GM10847 (cell line): ENCODE results near the gene KIF21A.
A peak's percentile ranks its signal among the peaks of the same experiment; 100 is the strongest.

ENCODE experiments used
- POLR2A ChIP-seq: IDR thresholded peaks from 2 replicates; pipeline ENCODE4 v1.6.1; 2011; ENCODE audit not compliant: insufficient read length; ENCODE audit errors: extremely low read depth

Gene KIF21A, protein sequence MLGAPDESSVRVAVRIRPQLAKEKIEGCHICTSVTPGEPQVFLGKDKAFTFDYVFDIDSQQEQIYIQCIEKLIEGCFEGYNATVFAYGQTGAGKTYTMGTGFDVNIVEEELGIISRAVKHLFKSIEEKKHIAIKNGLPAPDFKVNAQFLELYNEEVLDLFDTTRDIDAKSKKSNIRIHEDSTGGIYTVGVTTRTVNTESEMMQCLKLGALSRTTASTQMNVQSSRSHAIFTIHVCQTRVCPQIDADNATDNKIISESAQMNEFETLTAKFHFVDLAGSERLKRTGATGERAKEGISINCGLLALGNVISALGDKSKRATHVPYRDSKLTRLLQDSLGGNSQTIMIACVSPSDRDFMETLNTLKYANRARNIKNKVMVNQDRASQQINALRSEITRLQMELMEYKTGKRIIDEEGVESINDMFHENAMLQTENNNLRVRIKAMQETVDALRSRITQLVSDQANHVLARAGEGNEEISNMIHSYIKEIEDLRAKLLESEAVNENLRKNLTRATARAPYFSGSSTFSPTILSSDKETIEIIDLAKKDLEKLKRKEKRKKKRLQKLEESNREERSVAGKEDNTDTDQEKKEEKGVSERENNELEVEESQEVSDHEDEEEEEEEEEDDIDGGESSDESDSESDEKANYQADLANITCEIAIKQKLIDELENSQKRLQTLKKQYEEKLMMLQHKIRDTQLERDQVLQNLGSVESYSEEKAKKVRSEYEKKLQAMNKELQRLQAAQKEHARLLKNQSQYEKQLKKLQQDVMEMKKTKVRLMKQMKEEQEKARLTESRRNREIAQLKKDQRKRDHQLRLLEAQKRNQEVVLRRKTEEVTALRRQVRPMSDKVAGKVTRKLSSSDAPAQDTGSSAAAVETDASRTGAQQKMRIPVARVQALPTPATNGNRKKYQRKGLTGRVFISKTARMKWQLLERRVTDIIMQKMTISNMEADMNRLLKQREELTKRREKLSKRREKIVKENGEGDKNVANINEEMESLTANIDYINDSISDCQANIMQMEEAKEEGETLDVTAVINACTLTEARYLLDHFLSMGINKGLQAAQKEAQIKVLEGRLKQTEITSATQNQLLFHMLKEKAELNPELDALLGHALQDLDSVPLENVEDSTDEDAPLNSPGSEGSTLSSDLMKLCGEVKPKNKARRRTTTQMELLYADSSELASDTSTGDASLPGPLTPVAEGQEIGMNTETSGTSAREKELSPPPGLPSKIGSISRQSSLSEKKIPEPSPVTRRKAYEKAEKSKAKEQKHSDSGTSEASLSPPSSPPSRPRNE (N-terminal part only)

DNA sequence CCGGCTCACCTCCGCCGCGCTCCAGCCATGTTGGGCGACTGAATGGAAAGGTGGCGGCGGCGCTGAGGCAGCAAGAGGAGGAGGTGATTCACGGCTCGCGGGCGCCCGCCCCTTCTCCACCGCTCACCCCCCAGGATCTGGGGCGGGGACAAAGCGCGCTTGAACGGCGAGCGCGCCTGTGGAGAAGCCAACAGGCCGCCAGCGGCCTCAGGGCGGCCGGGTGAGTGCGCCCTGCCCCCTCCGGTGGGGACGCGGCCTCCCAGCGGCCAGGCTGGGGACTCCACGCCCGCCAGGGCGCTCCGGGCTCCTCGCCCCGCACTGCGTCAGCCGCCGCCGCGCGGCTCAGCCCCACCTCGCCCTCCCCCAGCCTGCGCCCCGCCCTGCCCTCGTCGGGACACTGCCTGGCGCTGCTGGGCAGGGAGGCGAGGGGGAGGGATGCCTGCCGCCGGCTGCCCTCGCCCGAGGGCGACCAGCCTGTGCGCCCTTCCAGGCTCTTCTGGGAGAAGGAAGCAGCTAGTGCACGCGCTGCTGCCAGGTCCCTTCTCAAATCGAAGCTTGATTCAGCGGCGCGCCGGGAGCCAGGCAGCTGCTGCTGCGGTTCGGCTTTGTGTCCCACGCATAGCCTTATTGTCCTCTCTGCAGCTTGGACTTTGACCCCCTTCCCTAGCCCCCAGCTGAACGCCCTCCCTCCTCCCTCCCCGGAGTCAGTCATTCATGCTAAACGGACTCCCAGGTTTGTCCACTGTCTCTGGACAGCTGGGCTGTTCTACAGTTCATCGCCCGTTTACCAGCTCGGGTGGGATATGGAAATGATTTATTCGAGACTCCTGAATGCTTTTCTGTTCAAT lies at the start of gene KIF21A:
Gene KIF21A (minus strand): TSS at position 40 of the 848 bp plus-strand sequence. CDS start 150 bp downstream, outside the sequence.
- peak; percentile 77 for TF ChIP-seq POLR2A

DNA sequence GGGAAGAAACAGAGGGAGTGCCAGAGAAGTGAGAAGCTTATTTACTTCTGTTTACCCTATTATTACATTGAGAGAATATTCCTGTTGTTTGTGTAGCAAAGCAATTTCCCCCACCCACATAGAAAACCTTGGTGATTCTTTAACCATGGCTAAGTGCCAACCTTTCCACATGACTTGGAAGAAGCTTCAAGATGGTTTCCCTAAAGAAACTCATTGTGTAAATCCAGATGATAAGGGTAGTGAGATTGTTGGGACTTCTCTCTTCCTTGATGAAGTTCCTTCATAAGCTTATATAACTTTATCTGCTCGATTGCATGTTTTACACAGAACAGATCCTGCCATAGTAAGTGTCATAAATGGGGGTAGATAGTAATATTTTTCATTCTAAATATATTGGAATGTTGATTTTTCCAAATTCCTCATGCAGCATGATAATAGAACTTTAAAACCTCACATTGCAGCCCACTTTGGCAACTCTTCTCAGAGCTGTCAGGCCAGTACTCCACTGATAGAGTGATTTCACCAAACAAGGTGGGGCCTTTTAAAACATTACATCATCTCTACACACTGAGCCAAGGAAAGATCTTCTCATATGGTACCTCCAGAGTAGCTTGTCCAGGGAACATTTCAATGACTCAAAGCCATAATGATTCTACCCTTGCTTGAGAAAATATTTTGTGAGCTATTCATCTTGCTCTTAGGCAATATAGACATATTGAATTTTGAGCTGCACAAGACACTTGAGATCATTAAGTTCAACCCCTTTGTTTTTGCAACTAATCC lies 47.8 kb upstream of the KIF21A start:
- no peak for TF ChIP-seq POLR2A

DNA sequence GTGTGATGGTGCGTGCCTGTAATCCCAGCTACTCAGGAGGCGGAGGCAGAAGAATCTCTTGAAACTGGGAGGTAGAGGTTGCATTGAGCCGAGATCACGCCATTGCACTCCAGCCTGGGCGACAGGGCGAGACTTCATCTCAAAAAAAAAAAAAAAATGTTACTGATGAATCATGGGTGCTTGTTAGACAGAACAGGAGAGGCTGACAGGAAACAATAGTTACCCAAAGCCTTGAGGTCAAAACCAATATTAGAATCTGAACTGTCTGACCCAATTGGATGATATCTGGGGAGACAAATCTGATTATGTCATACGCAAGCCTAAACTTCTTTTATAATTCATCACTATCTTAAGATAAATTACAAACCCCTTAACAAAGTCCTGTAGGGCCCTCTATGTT lies 40.7 kb upstream of the KIF21A start:
- no peak for TF ChIP-seq POLR2A

DNA sequence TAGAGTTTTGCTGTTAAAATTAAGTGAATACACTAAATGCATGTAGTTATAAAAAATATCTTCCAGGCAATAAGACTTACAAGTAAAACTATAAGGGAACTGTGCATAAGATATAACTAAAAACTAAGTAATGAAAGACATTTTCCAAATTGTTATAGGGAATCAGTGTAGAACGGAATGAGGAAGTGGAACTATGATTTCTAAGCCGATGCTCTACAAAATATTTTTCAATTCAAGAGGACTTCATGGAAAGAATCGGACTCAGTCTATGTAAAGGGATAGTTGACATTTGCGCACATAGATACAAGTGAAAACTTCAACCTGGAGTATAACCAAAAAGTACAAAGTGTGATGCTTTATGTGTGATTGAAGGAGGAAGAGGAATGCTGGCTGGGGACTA lies 40.1 kb upstream of the KIF21A start:
- TF ChIP-seq POLR2A = no peak

DNA sequence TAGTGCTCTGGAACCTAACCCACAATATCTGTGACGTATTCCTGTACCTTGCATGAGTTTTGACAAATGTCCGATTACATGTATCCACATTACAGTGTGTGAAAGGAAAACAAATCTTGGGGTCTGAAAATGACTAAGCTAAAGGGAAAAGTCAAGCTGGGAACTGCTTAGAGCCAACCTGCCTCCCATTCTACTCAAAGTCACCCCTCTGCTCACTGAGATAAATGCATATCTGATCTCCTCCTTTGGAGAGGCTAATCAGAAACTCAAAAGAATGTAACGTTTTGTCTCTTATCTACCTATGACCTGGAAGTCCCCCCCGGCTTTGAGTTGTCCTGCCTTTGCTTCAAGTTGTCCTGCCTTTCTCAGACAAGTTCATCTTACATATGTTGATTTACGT lies 34.0 kb upstream of the KIF21A start:
- TF ChIP-seq POLR2A = no peak

DNA sequence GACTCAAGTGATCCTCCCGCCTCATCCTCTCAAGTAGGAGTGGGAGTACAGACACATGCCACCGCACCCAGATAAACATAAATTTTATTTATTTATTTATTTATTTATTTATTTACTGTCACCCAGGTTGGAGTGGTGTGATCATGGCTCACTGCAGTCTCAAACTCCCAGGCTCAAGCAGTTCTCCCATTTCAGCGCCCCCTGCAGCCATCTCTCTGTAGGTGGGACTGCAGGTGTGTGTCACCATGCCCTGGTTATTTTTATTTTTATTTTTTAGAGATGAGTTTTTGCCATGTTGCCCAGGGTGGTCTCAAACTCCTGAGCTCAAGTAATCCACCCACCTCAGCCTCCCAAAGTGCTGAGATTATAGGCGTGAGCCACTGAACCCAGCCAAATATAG lies 33.2 kb upstream of the KIF21A start:
- TF ChIP-seq POLR2A = no peak

DNA sequence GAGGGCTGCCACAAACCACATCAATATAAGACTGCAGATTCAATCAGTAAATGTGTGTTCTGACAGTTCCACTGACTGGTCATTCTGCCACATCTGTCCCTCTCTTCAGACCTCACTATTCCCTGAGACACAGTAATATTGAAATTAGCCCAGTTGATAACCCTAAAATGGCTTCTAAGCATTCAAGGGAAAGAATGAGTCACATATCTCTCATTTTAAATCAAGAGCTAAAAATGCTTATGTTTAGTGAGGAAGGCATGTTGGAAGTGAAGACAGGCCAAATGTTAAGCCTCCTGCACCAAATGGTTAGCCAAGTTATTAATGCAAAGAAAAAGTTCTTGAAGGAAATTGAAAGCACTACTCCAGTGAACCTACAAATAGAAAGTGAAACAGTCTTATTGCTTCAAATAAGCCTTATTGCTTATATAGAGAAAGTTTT lies 24.5 kb upstream of the KIF21A start:
- TF ChIP-seq POLR2A = no peak

DNA sequence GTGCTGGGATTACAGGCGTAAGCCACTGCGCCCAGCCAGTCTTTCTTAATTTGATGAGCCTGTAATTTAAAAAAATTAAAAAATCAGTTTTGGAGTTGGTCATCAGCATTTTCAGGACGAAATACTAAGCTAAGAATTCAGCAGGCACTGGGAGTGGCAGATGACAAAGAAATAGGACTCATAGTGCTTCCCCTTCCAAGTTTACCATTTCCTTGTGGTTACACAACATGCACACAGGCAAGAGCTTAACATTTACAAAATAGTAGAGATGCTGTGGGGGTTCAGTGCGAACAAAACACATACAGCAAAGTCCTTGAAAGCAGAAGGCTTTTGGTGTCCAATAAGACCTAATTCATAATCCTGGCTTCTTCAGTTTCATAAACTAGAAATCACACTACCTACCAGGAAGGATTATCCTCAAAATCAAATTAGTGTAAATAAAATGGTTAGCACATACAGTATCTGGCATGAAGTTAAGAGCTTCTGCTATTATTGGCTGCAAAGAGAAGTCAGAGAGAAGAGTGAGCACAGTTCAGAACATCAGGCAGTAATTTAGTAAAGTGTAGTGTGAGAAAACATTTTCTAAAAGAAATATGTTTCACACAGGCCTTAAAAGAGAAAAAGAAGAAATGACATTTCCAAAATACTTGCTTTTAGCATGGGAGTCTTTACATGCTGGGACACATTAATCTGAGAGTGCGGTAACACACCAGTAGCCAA lies 22.2 kb upstream of the KIF21A start:
- no peak for TF ChIP-seq POLR2A

DNA sequence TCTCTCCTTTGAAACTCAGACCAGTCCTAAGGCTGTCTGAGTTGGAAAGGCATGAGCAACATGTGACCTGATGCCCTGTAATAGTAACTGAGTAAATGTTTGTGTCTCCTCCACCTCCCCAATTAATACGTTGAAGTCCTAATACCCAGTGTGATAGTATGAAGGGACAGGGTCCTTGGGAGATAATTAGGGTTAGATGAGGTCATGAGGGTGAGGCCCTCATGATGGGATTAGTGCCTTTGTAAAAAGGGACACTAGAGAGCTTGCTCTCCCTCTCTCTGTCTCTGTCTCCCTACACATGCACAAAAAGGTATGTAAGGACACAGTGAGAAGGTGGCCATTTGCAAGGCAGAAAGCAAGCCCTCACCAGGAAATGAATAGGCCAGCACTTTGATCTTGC lies 18.1 kb upstream of the KIF21A start:
- TF ChIP-seq POLR2A = no peak

DNA sequence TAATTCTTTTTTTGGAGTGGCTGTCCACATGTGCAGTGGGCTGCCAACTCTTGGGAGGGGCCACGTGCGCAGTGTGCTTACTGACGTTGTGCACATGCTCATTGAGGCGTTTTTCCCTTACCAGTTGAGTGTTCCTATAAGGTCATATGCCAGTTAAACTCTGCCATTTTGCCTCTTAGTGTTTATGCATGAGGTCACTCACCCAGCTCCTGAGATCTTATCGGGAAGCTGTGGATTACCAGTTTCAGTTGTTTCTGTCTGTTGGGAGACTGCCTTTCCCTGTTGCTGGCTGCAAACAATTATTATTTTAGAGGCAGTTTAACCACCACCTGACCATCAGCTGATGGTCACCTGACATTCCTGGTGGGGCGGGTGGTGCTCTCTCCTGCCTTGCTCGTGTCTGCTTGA lies 16.1 kb upstream of the KIF21A start:
- no peak for TF ChIP-seq POLR2A

DNA sequence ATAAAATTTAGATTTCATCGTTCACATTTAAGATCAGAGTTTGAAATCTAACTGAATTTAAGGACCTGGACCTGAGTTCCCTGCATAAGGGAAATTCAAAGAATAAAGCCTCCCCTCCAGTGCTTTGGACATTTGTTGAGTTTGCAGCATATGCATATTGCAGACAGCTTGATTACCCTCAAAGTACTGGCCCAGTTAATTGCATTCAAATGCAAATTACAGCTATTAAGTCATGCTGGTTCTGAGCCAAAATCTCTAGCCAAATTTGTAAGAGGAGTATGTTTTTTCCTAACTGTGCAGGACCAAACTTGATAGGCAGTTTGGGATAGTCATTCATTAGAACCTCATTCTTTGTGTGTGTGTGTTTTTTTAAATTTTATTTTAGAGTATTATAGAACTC lies 9.1 kb upstream of the KIF21A start:
- no peak for TF ChIP-seq POLR2A

DNA sequence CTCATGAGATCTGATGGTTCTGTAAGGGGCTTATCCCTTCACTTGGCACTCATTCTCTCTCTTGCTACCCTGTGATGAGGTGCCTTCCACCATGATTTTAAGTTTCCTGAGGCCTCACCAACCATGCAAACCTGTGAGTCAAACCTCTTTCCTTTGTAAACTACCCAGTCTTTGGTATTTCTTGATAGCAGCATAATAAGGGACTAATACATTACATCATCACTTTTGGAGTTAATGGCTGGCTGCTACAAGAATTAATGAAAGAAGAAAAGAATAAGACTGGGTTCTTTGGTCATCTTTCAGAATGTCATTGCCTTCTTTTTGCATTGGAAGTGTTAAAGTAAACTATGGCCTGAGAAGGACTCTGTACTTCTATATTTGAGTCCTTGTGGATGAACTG lies 5.1 kb upstream of the KIF21A start:
- TF ChIP-seq POLR2A = no peak

DNA sequence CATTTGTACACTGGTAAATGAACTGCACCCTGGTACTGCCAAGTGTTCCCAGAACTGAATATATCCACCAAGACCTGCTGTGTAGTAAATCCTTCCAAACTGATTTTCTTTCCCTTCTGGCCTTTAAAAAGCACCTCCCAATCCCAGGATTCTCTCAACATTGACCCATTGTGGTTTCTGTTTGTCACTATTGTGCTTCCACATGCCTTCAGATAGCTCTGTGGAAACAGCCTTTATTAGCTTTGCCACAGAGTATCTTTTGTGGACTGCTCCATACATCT lies 949 bp upstream of the KIF21A start:
- no peak for TF ChIP-seq POLR2A

DNA sequence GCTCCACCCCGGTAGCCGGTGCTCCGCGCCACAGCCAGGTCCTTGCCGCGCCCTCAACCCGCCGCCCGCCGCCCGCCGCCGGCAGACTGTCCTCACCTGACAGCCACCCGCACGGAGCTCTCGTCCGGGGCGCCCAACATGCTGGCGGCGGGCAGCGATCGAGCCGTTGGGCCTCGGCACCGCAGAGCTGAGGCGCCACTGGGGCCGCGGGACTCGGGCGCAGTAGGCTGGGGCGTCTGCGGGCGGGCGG lies 164 bp downstream of the KIF21A start:
- TF ChIP-seq POLR2A = no peak
